Measurements from ENCODE around the gene DNAJC9. TPM values are rescaled to one million over a fixed set of nuclear protein-coding genes. Genes with fewer than 3 reads are reported as not detected.

Gene DNAJC9
- polyA plus RNA-seq, 2 of the 4 experiments (the other 2 are of a cell fraction): 45.6 to 56.3 TPM

- FAIRE-seq (peak; percentile 92), DNase-seq (ENCODE audit: low read depth in 1 of 2, low spot score in 1 of 2) (peak; percentile 17 to 41), ATAC-seq (peak; percentile 45 to 54; a peak in 4 of 6 replicates)
- Histone ChIP-seq H3K9me3 (peaks cover 4% of the 10 kb centered on the region; the same call in 1 of the 3 replicates), H3K4me1 (peaks cover 31% of the 10 kb centered on the region), H3K4me3 (no peak overlapping the region), H3K27ac (peak overlapping the region; percentile 81 to 85; a peak in 4 of 6 replicates), H3K4me2 (peak overlapping the region; percentile 71; the same call in 2 of the 3 replicates)
- ChIA-PET POLR2A (interaction anchor here (0.8 to 1.8 kb wide), 5 partner anchors 12 to 232 kb away, joined by 3 to 10 read pairs (median 7); partner anchors contain the start of genes CFAP70, DNAJC9 and PPP3CB), CTCF (interaction anchor here (0.6 to 2.7 kb wide), 20 partner anchors 8 to 379 kb away, joined by 3 to 12 read pairs (median 4); partner anchors contain the start of genes CFAP70, DNAJC9 and MRPS16)
- WGBS (ENCODE audit: missing lambda C conversion rate): 7% methylated on average over 1 of the region's 1 CpG
- TF ChIP-seq SMC3 (IDR thresholded peaks at IDR 0.05) (peak; percentile 79), EHMT2 (IDR thresholded peaks at IDR 0.05; ENCODE audit: low read depth) (no peak), CTCF (IDR thresholded peaks at IDR 0.05) (peak; percentile 80), ATOH8 (CRISPR knock-in tag; IDR thresholded peaks at IDR 0.05; ENCODE audit: low read depth) (no peak), RAD21 (conservative IDR thresholded peaks at IDR 0.05 in 1 of 2, IDR thresholded peaks at IDR 0.05 in 1 of 2) (peak; percentile 55 to 65), MAFK (IDR thresholded peaks at IDR 0.05; ENCODE audit: partially characterized antibody) (no peak)
Observed at GRCh38 chr10:73263693-73264347, 16.8 kb upstream of the DNAJC9 start.

- CTCF ChIA-PET: interaction anchor here (0.7 to 2.7 kb wide), 16 partner anchors 8 to 380 kb away, joined by 3 to 12 read pairs (median 4); partner anchors contain the start of genes CFAP70, DNAJC9 and MRPS16
- FAIRE-seq: no peak
- ATAC-seq: no peak
- H3K4me1 ChIP-seq: peaks cover 31% of the 10 kb centered on the region
- H3K4me3 ChIP-seq: no peak overlapping the region
- no peak for TF ChIP-seq HEYL (CRISPR knock-in tag; IDR thresholded peaks at IDR 0.05)
- no peak for TF ChIP-seq FOSB (CRISPR knock-in tag; IDR thresholded peaks at IDR 0.05)
- no peak for TF ChIP-seq HOXA7 (CRISPR knock-in tag; IDR thresholded peaks at IDR 0.05)
- TF ChIP-seq RCOR1 (IDR thresholded peaks at IDR 0.05; ENCODE audit: low read depth, low read length): no peak
- TF ChIP-seq NR3C1 (IDR thresholded peaks at IDR 0.05): no peak
- TF ChIP-seq RARB (CRISPR knock-in tag; IDR thresholded peaks at IDR 0.05): no peak
- TF ChIP-seq FOSL2 (IDR thresholded peaks at IDR 0.05): no peak
- no peak for TF ChIP-seq FOSL2 (CRISPR knock-in tag; IDR thresholded peaks at IDR 0.05)
- no peak for TF ChIP-seq PHF8 (IDR thresholded peaks at IDR 0.05; ENCODE audit: borderline replicate concordance, low read depth)
- no peak for TF ChIP-seq MAZ (IDR thresholded peaks at IDR 0.05; ENCODE audit: borderline replicate concordance, low read depth, low read length)
- TF ChIP-seq MAFK (IDR thresholded peaks at IDR 0.05; ENCODE audit: partially characterized antibody): no peak
- no peak for TF ChIP-seq HES2 (IDR thresholded peaks at IDR 0.05)
- no peak for TF ChIP-seq E2F6 (IDR thresholded peaks at IDR 0.05; ENCODE audit: borderline replicate concordance, low read depth)
- DNase-seq (ENCODE audit: low read depth in 1 of 2, low spot score in 1 of 2): no peak
- H3K9me3 ChIP-seq: peaks cover 4% of the 10 kb centered on the region; the same call in 1 of the 3 replicates
- peak overlapping the region; percentile 85 to 92 for H3K27ac ChIP-seq
- peak overlapping the region; percentile 71; the same call in 2 of the 3 replicates for H3K4me2 ChIP-seq
- WGBS (ENCODE audit: missing lambda C conversion rate): 45% methylated on average over 5 of the region's 5 CpGs
- POLR2A ChIA-PET: interaction anchor here (0.8 to 1.8 kb wide), 6 partner anchors 10 to 232 kb away, joined by 3 to 11 read pairs (median 8); partner anchors contain the start of genes CFAP70, DNAJC9, MRPS16 and PPP3CB
Observed at GRCh38 chr10:73262880-73263555, 16.0 kb upstream of the DNAJC9 start.

All from A549 (cell line).